HEK293 (cell line): ENCODE data around the gene BRWD1.

Experiments
- CTCF ChIA-PET: fragments of 350-600 bp; formaldehyde crosslinking; extraction: SDS; loops from one replicate; lab custom pipeline; 2021; ENCODE audit warnings: antibody characterized with exemption; lab: Yijun Ruan, JAX
- POLR2A ChIA-PET: fragments of 300-600 bp; formaldehyde crosslinking; extraction: SDS; loops from one replicate; lab custom pipeline; 2020; ENCODE audit warnings: antibody characterized with exemption, inconsistent platforms; lab: Yijun Ruan, JAX
- H3K27ac ChIP-seq: fragments of 200-500 bp; sonication (Bioruptor generic); 2 replicates; pipeline ENCODE4 v1.5.1; 2014; ENCODE audit warnings: low read depth, low read length, control low read depth, inconsistent platforms; ENCODE audit errors: extremely low read depth
- H3K36me3 ChIP-seq, 2 experiments: fragments of 200-500 bp in 1 of 2; sonication (Bioruptor generic) in 1 of 2; 1 replicate in 1 of 2; 2 replicates in 1 of 2; pipeline ENCODE4 v1.5.1; 2014 to 2017; ENCODE audit warnings: inconsistent platforms in 2 of 2, low read length in 2 of 2; ENCODE audit not compliant: control insufficient read depth in 2 of 2, insufficient read depth in 1 of 2
- H3K4me1 ChIP-seq: fragments of 200-500 bp; sonication (Bioruptor generic); 2 replicates; pipeline ENCODE4 v1.5.1; 2014; ENCODE audit warnings: mild to moderate bottlenecking, low read length, inconsistent platforms; ENCODE audit not compliant: control insufficient read depth, insufficient read depth
- H3K4me3 ChIP-seq: 2 replicates; pipeline ENCODE4 v1.5.1; 2011; ENCODE audit warnings: low read depth, mild to moderate bottlenecking, control low read depth, low read length, moderate library complexity
- H3K9me3 ChIP-seq: fragments of 200-500 bp; sonication (Bioruptor generic); 2 replicates; pipeline ENCODE4 v1.5.1; 2014; ENCODE audit warnings: low read depth, low read length, inconsistent platforms; ENCODE audit not compliant: control insufficient read depth, insufficient read depth
- KLF8 ChIP-seq: fragments of 450-650 bp; formaldehyde crosslinking; IDR thresholded peaks from 2 replicates; pipeline ENCODE4 v1.5.1; 2016; ENCODE audit warnings: missing biosample characterization, missing genetic modification characterization
- KLF9 ChIP-seq: fragments of 450-650 bp; formaldehyde crosslinking; IDR thresholded peaks from 2 replicates; pipeline ENCODE4 v1.5.1; 2016; ENCODE audit warnings: missing biosample characterization, missing genetic modification characterization, low read depth
- MZF1 ChIP-seq: fragments of 450-650 bp; formaldehyde crosslinking; IDR thresholded peaks from 2 replicates; pipeline ENCODE4 v1.5.1; 2017; ENCODE audit warnings: missing biosample characterization, missing genetic modification characterization, borderline replicate concordance
- PRDM1 ChIP-seq: fragments of 450-650 bp; formaldehyde crosslinking; IDR thresholded peaks from 2 replicates; pipeline ENCODE4; 2016; ENCODE audit warnings: missing biosample characterization, missing genetic modification characterization
- SALL2 ChIP-seq: fragments of 450-650 bp; formaldehyde crosslinking; IDR thresholded peaks from 2 replicates; pipeline ENCODE4 v1.5.0; 2017; ENCODE audit warnings: missing biosample characterization, mild to moderate bottlenecking, missing genetic modification characterization, borderline replicate concordance
- SP2 ChIP-seq: fragments of 450-650 bp; formaldehyde crosslinking; IDR thresholded peaks from 2 replicates; pipeline ENCODE4 v1.5.1; 2016; ENCODE audit warnings: missing biosample characterization, missing genetic modification characterization
- ZBTB1 ChIP-seq: fragments of 450-650 bp; formaldehyde crosslinking; IDR thresholded peaks from 2 replicates; pipeline ENCODE4 v1.5.1; 2016; ENCODE audit warnings: missing biosample characterization, missing genetic modification characterization
- ZNF121 ChIP-seq: fragments of 450-650 bp; formaldehyde crosslinking; IDR thresholded peaks from 2 replicates; pipeline ENCODE4 v1.5.1; 2016; ENCODE audit warnings: missing biosample characterization, missing genetic modification characterization
- ZNF138 ChIP-seq: fragments of 450-650 bp; formaldehyde crosslinking; IDR thresholded peaks from 2 replicates; pipeline ENCODE4 v1.5.1; 2016; ENCODE audit warnings: missing biosample characterization, missing genetic modification characterization, borderline replicate concordance
- ZNF184 ChIP-seq: fragments of 450-650 bp; IDR thresholded peaks from 2 replicates; pipeline ENCODE4 v1.5.1; 2018; ENCODE audit warnings: missing biosample characterization, mild to moderate bottlenecking, missing genetic modification characterization
- ZNF239 ChIP-seq: fragments of 450-650 bp; formaldehyde crosslinking; IDR thresholded peaks from 2 replicates; pipeline ENCODE4 v1.5.1; 2016; ENCODE audit warnings: missing biosample characterization, missing genetic modification characterization
- ZNF24 ChIP-seq: fragments of 450-650 bp; formaldehyde crosslinking; IDR thresholded peaks from 2 replicates; pipeline ENCODE4 v1.5.1; 2016; ENCODE audit warnings: missing biosample characterization, missing genetic modification characterization
- ZNF274 ChIP-seq, 2 experiments: fragments of 200-500 bp in 1 of 2; fragments of 450-650 bp in 1 of 2; sonication (Bioruptor generic) in 1 of 2; formaldehyde crosslinking in 1 of 2; IDR thresholded peaks; 2 replicates each; pipeline versions ENCODE4 v1.5.1 to v1.6.1; 2014 to 2016; ENCODE audit warnings: borderline replicate concordance in 1 of 2, inconsistent platforms in 1 of 2, low read length in 1 of 2, missing biosample characterization in 1 of 2, missing genetic modification characterization in 1 of 2
- ZNF335 ChIP-seq: fragments of 450-650 bp; formaldehyde crosslinking; conservative IDR thresholded peaks from 2 replicates; pipeline ENCODE4 v1.5.1; 2016; ENCODE audit warnings: missing biosample characterization, missing genetic modification characterization
- ZNF529 ChIP-seq: fragments of 450-650 bp; formaldehyde crosslinking; IDR thresholded peaks from 2 replicates; pipeline ENCODE4 v1.5.1; 2017; ENCODE audit warnings: missing genetic modification characterization, missing biosample characterization; ENCODE audit not compliant: insufficient replicate concordance
- ZNF530 ChIP-seq: fragments of 450-650 bp; formaldehyde crosslinking; IDR thresholded peaks from 2 replicates; pipeline ENCODE4 v1.5.1; 2016; ENCODE audit warnings: low read depth, missing biosample characterization, missing genetic modification characterization
- ZNF561 ChIP-seq: fragments of 450-650 bp; IDR thresholded peaks from 2 replicates; pipeline ENCODE4 v1.5.1; 2018; ENCODE audit warnings: missing biosample characterization, missing genetic modification characterization, borderline replicate concordance
- ZNF837 ChIP-seq: fragments of 450-650 bp; formaldehyde crosslinking; IDR thresholded peaks from 2 replicates; pipeline ENCODE4 v1.5.1; 2016; ENCODE audit warnings: missing biosample characterization, missing genetic modification characterization
- TF ChIP-seq, protein P1 (sequence below): fragments of 450-650 bp; formaldehyde crosslinking; IDR thresholded peaks from 2 replicates; pipeline ENCODE4 v1.5.1; 2016; ENCODE audit warnings: missing biosample characterization, missing genetic modification characterization

Gene BRWD1

DNA sequence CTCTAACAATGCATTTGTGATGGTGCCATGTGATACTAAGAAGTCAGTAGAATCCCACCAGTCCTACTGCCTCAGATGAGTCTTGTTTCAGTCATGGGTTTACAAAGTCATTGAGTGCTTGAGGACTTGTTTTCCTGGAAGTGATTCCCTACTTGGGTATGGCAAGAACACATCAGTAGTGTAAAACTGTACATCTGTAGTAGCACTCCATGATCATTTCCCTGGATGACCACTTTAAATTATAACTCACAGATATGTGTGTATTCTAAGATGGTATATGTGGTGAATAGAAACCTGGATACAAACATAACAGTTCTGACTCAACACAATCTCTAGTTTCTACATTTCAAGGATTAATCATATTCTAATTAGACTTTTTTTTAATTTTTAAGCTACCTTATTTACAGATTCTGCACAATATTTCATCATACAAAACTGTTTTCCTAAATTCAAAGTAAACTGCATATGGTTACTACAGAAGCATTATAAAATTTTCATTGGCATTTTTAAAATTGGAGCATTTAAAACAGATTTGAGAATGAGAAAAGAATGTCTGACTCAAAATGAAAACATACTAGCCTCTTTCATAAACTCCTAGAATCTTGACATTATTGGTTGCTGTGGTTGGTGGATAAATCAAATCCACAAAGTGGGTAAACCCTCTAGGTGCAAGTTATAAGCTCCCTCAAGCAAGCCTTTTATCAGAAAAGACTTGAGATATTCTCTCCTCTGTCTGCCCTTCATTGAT is 123.4 kb downstream of the BRWD1 start:
- CTCF ChIA-PET = interaction anchor here (0.7 kb wide), 1 partner anchor 11 kb away, joined by 3 read pairs; no protein-coding TSS in a partner anchor
- POLR2A ChIA-PET = interaction anchor here (1.0 kb wide), 1 partner anchor 198 kb away, joined by 4 read pairs; no protein-coding TSS in a partner anchor
- TF ChIP-seq ZNF184 (tag by site-specific recombination) (peak; percentile 28; the same call in 1 of the 2 replicates), ZNF138 (no peak)

DNA sequence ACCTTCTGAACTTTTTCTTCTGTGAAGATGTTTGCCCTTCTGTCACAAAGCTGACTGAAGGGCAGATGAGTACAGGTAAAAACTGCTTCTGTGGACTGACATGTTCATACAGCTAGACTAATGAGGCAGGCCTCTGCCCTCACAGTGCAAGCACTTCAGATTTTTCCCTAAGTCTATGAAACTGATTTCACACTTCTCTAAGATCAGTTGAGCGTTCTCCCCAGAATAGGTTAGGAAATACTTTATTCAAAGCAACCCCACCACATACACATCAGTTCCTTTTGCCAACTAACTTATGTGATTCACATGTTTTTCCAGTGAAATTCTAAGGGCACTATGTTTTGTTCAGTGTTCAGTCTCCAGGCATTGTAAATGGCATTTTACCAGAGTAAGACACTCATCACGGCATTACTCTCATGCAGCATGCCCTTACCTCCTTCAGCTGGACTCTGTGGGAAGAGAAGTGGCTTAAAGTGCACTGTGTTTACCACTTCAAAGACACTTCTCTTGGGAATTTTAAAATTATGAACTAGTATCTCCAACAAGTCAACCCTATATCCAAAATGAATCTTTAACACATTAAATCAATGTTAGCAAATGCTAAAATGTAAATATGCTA is 124.8 kb downstream of the BRWD1 start:
- TF ChIP-seq SP2 (tag by site-specific recombination) = no peak
- TF ChIP-seq ZNF561 (tag by site-specific recombination) = no peak
- no peak for TF ChIP-seq KLF9 (tag by site-specific recombination)
- no peak for TF ChIP-seq ZNF529 (tag by site-specific recombination)
- no peak for TF ChIP-seq SALL2 (tag by site-specific recombination)
- no peak for TF ChIP-seq ZBTB1
- no peak for TF ChIP-seq ZNF24
- TF ChIP-seq ZNF837 = no peak
- TF ChIP-seq ZNF121 (tag by site-specific recombination) = no peak
- no peak for TF ChIP-seq MZF1
- no peak for TF ChIP-seq ZNF239 (tag by site-specific recombination)
- Histone ChIP-seq H3K36me3 (no peaks in the 10 kb centered on the region), H3K9me3 (no peaks in the 10 kb centered on the region), H3K4me3 (no peak overlapping the region), H3K4me1 (0 out of 2 replicates have a peak, but pooled peaks cover 3% of the 10 kb centered on the region), H3K27ac (no peak overlapping the region)
- CTCF ChIA-PET = interaction anchor here (0.6 kb wide), 1 partner anchor 85 kb away, joined by 4 read pairs; no protein-coding TSS in a partner anchor
- POLR2A ChIA-PET = no interaction called here

More for the DNA sequence above, 123.4 kb downstream of the BRWD1 start:
- no peaks in the 10 kb centered on the region for H3K4me1 ChIP-seq
- H3K36me3 ChIP-seq = peaks cover 0 to 8% of the 10 kb centered on the region in 2 experiments; a peak in 1 of 3 replicates
- H3K27ac ChIP-seq = no peak overlapping the region
- H3K4me3 ChIP-seq = no peak overlapping the region
- no peaks in the 10 kb centered on the region for H3K9me3 ChIP-seq

DNA sequence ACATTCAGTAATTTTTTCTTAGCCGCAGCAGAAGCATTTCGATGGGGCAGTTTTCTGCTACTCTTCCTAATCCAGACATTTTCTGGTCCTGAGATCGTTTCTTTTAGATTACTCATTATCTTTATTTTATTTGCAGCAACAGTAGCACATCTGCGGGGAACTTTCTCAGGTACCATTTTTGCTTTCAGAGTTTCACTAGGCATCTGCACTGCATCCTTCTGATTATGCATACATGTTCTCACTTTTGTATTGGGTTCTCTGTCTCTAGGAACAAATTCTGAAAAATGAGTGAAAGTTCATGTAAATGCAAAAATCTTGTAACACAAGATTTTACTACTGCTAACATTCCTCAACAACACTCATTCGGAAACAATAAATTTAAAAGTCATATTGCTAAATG is 126.3 kb downstream of the BRWD1 start:
- Histone ChIP-seq H3K9me3 (no peaks in the 10 kb centered on the region), H3K4me1 (0 out of 2 replicates have a peak, but pooled peaks cover 3% of the 10 kb centered on the region), H3K27ac (no peak overlapping the region), H3K4me3 (no peak overlapping the region), H3K36me3 (no peaks in the 10 kb centered on the region)
- ChIA-PET CTCF (interaction anchor here (0.6 kb wide), 1 partner anchor 1627 kb away, joined by 3 read pairs; no protein-coding TSS in a partner anchor), POLR2A (interaction anchor here (1.5 kb wide), 1 partner anchor 10 kb away, joined by 3 read pairs; no protein-coding TSS in a partner anchor)
- peak; percentile 91 for TF ChIP-seq PRDM1 (tag by site-specific recombination)
- TF ChIP-seq, protein P1, sequence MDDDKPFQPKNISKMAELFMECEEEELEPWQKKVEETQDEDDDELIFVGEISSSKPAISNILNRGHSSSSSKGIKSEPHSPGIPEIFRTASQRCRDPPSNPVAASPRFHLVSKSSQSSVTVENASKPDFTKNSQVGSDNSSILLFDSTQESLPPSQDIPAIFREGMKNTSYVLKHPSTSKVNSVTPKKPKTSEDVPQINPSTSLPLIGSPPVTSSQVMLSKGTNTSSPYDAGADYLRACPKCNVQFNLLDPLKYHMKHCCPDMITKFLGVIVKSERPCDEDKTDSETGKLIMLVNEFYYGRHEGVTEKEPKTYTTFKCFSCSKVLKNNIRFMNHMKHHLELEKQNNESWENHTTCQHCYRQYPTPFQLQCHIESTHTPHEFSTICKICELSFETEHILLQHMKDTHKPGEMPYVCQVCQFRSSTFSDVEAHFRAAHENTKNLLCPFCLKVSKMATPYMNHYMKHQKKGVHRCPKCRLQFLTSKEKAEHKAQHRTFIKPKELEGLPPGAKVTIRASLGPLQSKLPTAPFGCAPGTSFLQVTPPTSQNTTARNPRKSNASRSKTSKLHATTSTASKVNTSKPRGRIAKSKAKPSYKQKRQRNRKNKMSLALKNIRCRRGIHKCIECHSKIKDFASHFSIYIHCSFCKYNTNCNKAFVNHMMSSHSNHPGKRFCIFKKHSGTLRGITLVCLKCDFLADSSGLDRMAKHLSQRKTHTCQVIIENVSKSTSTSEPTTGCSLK (tag by site-specific recombination) = no peak
- TF ChIP-seq ZNF335 (tag by site-specific recombination) = no peak
- TF ChIP-seq ZNF530 (tag by site-specific recombination) = no peak
- no peak for TF ChIP-seq KLF8
- TF ChIP-seq ZNF274 (IDR thresholded peaks at IDR 0.05; ENCODE audit: low read length) = no peak
- no peak for TF ChIP-seq ZNF274 (tag by site-specific recombination; IDR thresholded peaks at IDR 0.05; ENCODE audit: borderline replicate concordance)
